KOPT-K1 (cell line): ENCODE measurements around the gene WDR5.

Experiments
- H3K27ac ChIP-seq: fragments of 200-600 bp; sonication (generic); 2 replicates; pipeline ENCODE4 v1.5.1; 2016; ENCODE audit warnings: antibody characterized with exemption, mild to moderate bottlenecking, low read depth, low read length; ENCODE audit not compliant: poor library complexity, severe bottlenecking
- H3K36me3 ChIP-seq: fragments of 200-600 bp; sonication (generic); 2 replicates; pipeline ENCODE4 v1.5.1; 2017; ENCODE audit warnings: antibody characterized with exemption, mild to moderate bottlenecking, low read length, moderate library complexity; ENCODE audit not compliant: insufficient read depth
- H3K9me3 ChIP-seq: fragments of 200-600 bp; sonication (generic); 2 replicates; pipeline ENCODE4 v1.5.1; 2017; ENCODE audit warnings: antibody characterized with exemption, low read length, mild to moderate bottlenecking; ENCODE audit not compliant: insufficient read depth, poor library complexity, severe bottlenecking

The WDR5 gene

GRCh38 chr9:134172198-134173126, 36.6 kb downstream of the WDR5 start:
- H3K27ac ChIP-seq, result no peak overlapping the region
- H3K9me3 ChIP-seq, result no peaks in the 10 kb centered on the region
- H3K36me3 ChIP-seq, result no peaks in the 10 kb centered on the region

GRCh38 chr9:134173127-134174072, 37.5 kb downstream of the WDR5 start:
- no peak overlapping the region for H3K27ac ChIP-seq
- no peaks in the 10 kb centered on the region for H3K36me3 ChIP-seq
- no peaks in the 10 kb centered on the region for H3K9me3 ChIP-seq

- Histone ChIP-seq H3K27ac (no peak overlapping the region), H3K9me3 (no peaks in the 10 kb centered on the region), H3K36me3 (no peaks in the 10 kb centered on the region)
Observed at GRCh38 chr9:134174073-134174449, 38.2 kb downstream of the WDR5 start.

GRCh38 chr9:134174526-134175290, 38.8 kb downstream of the WDR5 start:
- H3K36me3 ChIP-seq, result no peaks in the 10 kb centered on the region
- no peak overlapping the region for H3K27ac ChIP-seq
- H3K9me3 ChIP-seq, result no peaks in the 10 kb centered on the region

- H3K36me3 ChIP-seq, result no peaks in the 10 kb centered on the region
- H3K9me3 ChIP-seq, result no peaks in the 10 kb centered on the region
- no peak overlapping the region for H3K27ac ChIP-seq
Observed at GRCh38 chr9:134175291-134175807, 39.5 kb downstream of the WDR5 start.

GRCh38 chr9:134175808-134176598, 40.1 kb downstream of the WDR5 start:
- H3K27ac ChIP-seq, result no peak overlapping the region
- H3K9me3 ChIP-seq, result no peaks in the 10 kb centered on the region
- no peaks in the 10 kb centered on the region for H3K36me3 ChIP-seq

- Histone ChIP-seq H3K9me3 (no peaks in the 10 kb centered on the region), H3K36me3 (no peaks in the 10 kb centered on the region), H3K27ac (no peak overlapping the region)
Observed at GRCh38 chr9:134176599-134176968, 40.7 kb downstream of the WDR5 start.

- Histone ChIP-seq H3K27ac (no peak overlapping the region), H3K36me3 (no peaks in the 10 kb centered on the region), H3K9me3 (no peaks in the 10 kb centered on the region)
Observed at GRCh38 chr9:134177186-134177585, 41.3 kb downstream of the WDR5 start.

- Histone ChIP-seq H3K9me3 (no peaks in the 10 kb centered on the region), H3K36me3 (no peaks in the 10 kb centered on the region), H3K27ac (no peak overlapping the region)
Observed at GRCh38 chr9:134177624-134178393, 41.9 kb downstream of the WDR5 start.

- no peaks in the 10 kb centered on the region for H3K36me3 ChIP-seq
- no peaks in the 10 kb centered on the region for H3K9me3 ChIP-seq
- no peak overlapping the region for H3K27ac ChIP-seq
Observed at GRCh38 chr9:134178394-134178767, 42.5 kb downstream of the WDR5 start.

- no peaks in the 10 kb centered on the region for H3K9me3 ChIP-seq
- H3K36me3 ChIP-seq, result no peaks in the 10 kb centered on the region
- H3K27ac ChIP-seq, result no peak overlapping the region
Observed at GRCh38 chr9:134178768-134179551, 43.1 kb downstream of the WDR5 start.

GRCh38 chr9:134179595-134179917, 43.7 kb downstream of the WDR5 start:
- Histone ChIP-seq H3K9me3 (no peaks in the 10 kb centered on the region), H3K36me3 (no peaks in the 10 kb centered on the region), H3K27ac (no peak overlapping the region)
